GM12878 (cell line): ENCODE measurements around the gene MIPOL1. TPM values are rescaled to one million over a fixed set of nuclear protein-coding genes. Genes with fewer than 3 reads are reported as not detected.

Source experiments
- ATAC-seq: fragments of 200-7000 bp; cut with Tn5 transposase; 3 replicates; pipeline ENCODE4 v1.9.1; 2020; ENCODE audit warnings: mild to moderate bottlenecking, moderate library complexity
- BruUV-seq: library from RNA; stranded (reverse); fragments of 400-500 nt; replicated peaks from 2 replicates; lab custom pipeline; 2021; lab: Mats Ljungman, UMichigan
- CTCF ChIA-PET: fragments of 300-600 bp; sonication (Branson Sonifier 250); formaldehyde crosslinking; extraction: SDS; loops from one replicate; lab custom pipeline; 2021; ENCODE audit warnings: inconsistent platforms; lab: Yijun Ruan, JAX
- POLR2A ChIA-PET: fragments of 350-600 bp; formaldehyde crosslinking; extraction: SDS; loops from one replicate; lab custom pipeline; 2021; ENCODE audit warnings: inconsistent platforms; lab: Charles Lee
- RAD21 ChIA-PET: fragments of 300-600 bp; sonication (Branson Sonifier 250); formaldehyde crosslinking; loops from one replicate; lab custom pipeline; 2023; ENCODE audit warnings: antibody characterized with exemption; ENCODE audit not compliant: unreplicated experiment; lab: Charles Lee
- SMC1A ChIA-PET: fragments of 300-600 bp; sonication (Branson Sonifier 250); formaldehyde crosslinking; loops from one replicate; lab custom pipeline; 2023; ENCODE audit not compliant: unreplicated experiment, uncharacterized antibody; lab: Charles Lee
- DNase-seq: peaks from one replicate; pipeline ENCODE4 v3.0.0-alpha.2; 2011; ENCODE audit warnings: low read depth, low spot score
- FAIRE-seq: peaks from 3 replicates; lab custom pipeline; 2011; peaks lifted over from hg19 to GRCh38; lab: Jason Lieb, UNC
- H2AFZ ChIP-seq: 2 replicates; pipeline ENCODE4 v1.6.0; 2011; ENCODE audit warnings: low read depth, low read length, control low read depth; ENCODE audit not compliant: control insufficient read depth
- H3K27ac ChIP-seq: 2 replicates; pipeline ENCODE4 v1.5.1; 2011; ENCODE audit warnings: control low read depth; ENCODE audit not compliant: control insufficient read depth, insufficient read depth
- H3K27me3 ChIP-seq, 2 experiments: replicated peaks in 1 of 2; 2 replicates each; pipeline versions ENCODE4 v1.6.0 to v1.6.1; 2011; ENCODE audit warnings: low read length in 1 of 2; ENCODE audit not compliant: control insufficient read depth in 2 of 2, insufficient read depth in 2 of 2
- H3K36me3 ChIP-seq, 2 experiments: 2 replicates each; pipeline ENCODE4 v1.5.1; 2011; ENCODE audit warnings: low read length in 1 of 2; ENCODE audit not compliant: control insufficient read depth in 2 of 2, insufficient read depth in 2 of 2
- H3K4me1 ChIP-seq: 2 replicates; pipeline ENCODE4 v1.6.1; 2011; ENCODE audit warnings: mild to moderate bottlenecking, low read length, moderate library complexity, mixed read lengths; ENCODE audit not compliant: control insufficient read depth, insufficient read depth
- H3K4me2 ChIP-seq: 2 replicates; pipeline ENCODE4 v1.6.0; 2011; ENCODE audit warnings: control low read depth; ENCODE audit not compliant: control insufficient read depth, insufficient read depth
- H3K4me3 ChIP-seq: fragments of 200-600 bp; sonication (generic); 2 replicates; pipeline ENCODE4 v1.5.1; 2016
- H3K79me2 ChIP-seq: 2 replicates; pipeline ENCODE4 v1.6.0; 2011; ENCODE audit warnings: low read length; ENCODE audit not compliant: control insufficient read depth, insufficient read depth
- H3K9ac ChIP-seq: 2 replicates; pipeline ENCODE4 v1.8.0; 2011; ENCODE audit warnings: low read length, control low read depth, mixed read lengths; ENCODE audit not compliant: control insufficient read depth, insufficient read depth
- H3K9me3 ChIP-seq: replicated peaks from 3 replicates; pipeline ENCODE4 v1.5.1; 2011; ENCODE audit warnings: mild to moderate bottlenecking, low read length; ENCODE audit not compliant: control insufficient read depth, insufficient read depth
- H4K20me1 ChIP-seq: 2 replicates; pipeline ENCODE4 v1.6.0; 2011; ENCODE audit not compliant: control insufficient read depth, insufficient read depth
- BMI1 ChIP-seq: fragments of 450-650 bp; IDR thresholded peaks from 2 replicates; pipeline ENCODE4 v1.6.1; 2016; ENCODE audit warnings: mild to moderate bottlenecking, moderate library complexity, borderline replicate concordance
- CUX1 ChIP-seq: IDR thresholded peaks from 2 replicates; pipeline ENCODE4 v1.6.1; 2012; ENCODE audit warnings: improper control_type of control experiment, low read depth, low read length; ENCODE audit not compliant: insufficient replicate concordance
- EED ChIP-seq: sonication (generic); IDR thresholded peaks from 2 replicates; pipeline ENCODE4 v1.6.1; 2016; ENCODE audit warnings: antibody characterized with exemption, low read depth
- EGR1 ChIP-seq, 2 experiments: IDR thresholded peaks; 1 replicate in 1 of 2; 2 replicates in 1 of 2; pipeline ENCODE4 v1.6.1; 2011 to 2012; ENCODE audit warnings: low read depth in 2 of 2, low read length in 2 of 2, borderline replicate concordance in 1 of 2, mild to moderate bottlenecking in 1 of 2, moderate library complexity in 1 of 2
- ELK1 ChIP-seq: IDR thresholded peaks from 2 replicates; pipeline ENCODE4 v1.6.1; 2012; ENCODE audit warnings: low read depth, low read length, improper control_type of control experiment
- FOS ChIP-seq: IDR thresholded peaks from 3 replicates; pipeline ENCODE4 v1.6.1; 2011; ENCODE audit warnings: borderline replicate concordance; ENCODE audit not compliant: insufficient read length; ENCODE audit errors: extremely low read depth
- HDGF ChIP-seq: fragments of 450-650 bp; IDR thresholded peaks from 2 replicates; pipeline ENCODE4 v1.6.1; 2016; ENCODE audit warnings: antibody characterized with exemption
- KDM1A ChIP-seq: fragments of 200-600 bp; sonication (generic); IDR thresholded peaks from 2 replicates; pipeline ENCODE4 v1.6.1; 2016; ENCODE audit warnings: borderline replicate concordance
- MXI1 ChIP-seq: fragments of 150-350 bp; IDR thresholded peaks from 2 replicates; pipeline ENCODE4 v1.6.1; 2011; ENCODE audit warnings: low read depth, mild to moderate bottlenecking, inconsistent platforms, low read length, improper control_type of control experiment
- NBN ChIP-seq: fragments of 450-650 bp; IDR thresholded peaks from 2 replicates; pipeline ENCODE4 v1.6.1; 2016
- NFYB ChIP-seq: IDR thresholded peaks from 2 replicates; pipeline ENCODE4 v1.6.1; 2011; ENCODE audit warnings: low read depth, mild to moderate bottlenecking, low read length, improper control_type of control experiment, moderate library complexity; ENCODE audit not compliant: insufficient read depth
- PAX8 ChIP-seq: fragments of 450-650 bp; IDR thresholded peaks from 2 replicates; pipeline ENCODE4 v1.6.1; 2017; ENCODE audit warnings: mild to moderate bottlenecking, moderate library complexity
- POLR2AphosphoS5 ChIP-seq: IDR thresholded peaks from 2 replicates; pipeline ENCODE4 v1.6.1; 2011; ENCODE audit warnings: mild to moderate bottlenecking, low read length, inconsistent platforms
- SMC3 ChIP-seq: IDR thresholded peaks from 2 replicates; pipeline ENCODE4 v1.6.1; 2011; ENCODE audit warnings: low read length, improper control_type of control experiment, borderline replicate concordance
- SRF ChIP-seq, 2 experiments: IDR thresholded peaks; 2 replicates each; pipeline ENCODE4 v1.6.1; 2011; ENCODE audit warnings: low read depth in 2 of 2, low read length in 2 of 2, mild to moderate bottlenecking in 1 of 2, moderate library complexity in 1 of 2
- STAT1 ChIP-seq: fragments of 450-650 bp; conservative IDR thresholded peaks from 2 replicates; pipeline ENCODE4 v1.6.1; 2014; ENCODE audit warnings: antibody characterized with exemption, mild to moderate bottlenecking
- SUZ12 ChIP-seq: fragments of 200-600 bp; sonication (generic); IDR thresholded peaks from one replicate; pipeline ENCODE4 v1.6.1; 2018; ENCODE audit warnings: antibody characterized with exemption, mild to moderate bottlenecking; ENCODE audit not compliant: unreplicated experiment
- WRNIP1 ChIP-seq: IDR thresholded peaks from 2 replicates; pipeline ENCODE4 v1.6.1; 2011; ENCODE audit warnings: low read depth, low read length, improper control_type of control experiment, borderline replicate concordance
- ZBED1 ChIP-seq: IDR thresholded peaks from 2 replicates; pipeline ENCODE4 v1.6.1; 2016; ENCODE audit warnings: borderline replicate concordance
- WGBS: methylation state at CpG from one replicate; pipeline ENCODE4 v1.1.6; 2016; ENCODE audit warnings: low lambda C conversion rate; ENCODE audit not compliant: insufficient replicate concordance, insufficient coverage; ENCODE audit errors: missing lambda C conversion rate; 5-methylcytosine and 5-hydroxymethylcytosine counted together
- in situ Hi-C: fragments of 300-500 bp; cut with MboI; formaldehyde crosslinking; loops from 9 replicates; pipeline ENCODE4 v1.14.3; 2018; ENCODE audit warnings: mixed read lengths
- intact Hi-C: fragments of 100-400 bp; cut with micrococcal nuclease; formaldehyde crosslinking; loops from one replicate; pipeline ENCODE4 v1.14.2; 2022; ENCODE audit not compliant: unreplicated experiment
- polyA plus RNA-seq, 11 experiments: library from polyadenylated mRNA; depleted of rRNA in 4 of 11; unstranded in 6 of 11; stranded (reverse) in 5 of 11; fragments of >200 nt; fragmentation: Nextera tagmentation in 4 of 11; fragmentation: Illumina TruSeq in 1 of 11; extraction: Ambion mirVana in 4 of 11; extraction: Trizol in 1 of 11; gene quantifications; 1 replicate in 1 of 11; 2 replicates in 10 of 11; pipeline versions ENCODE4 v1.2.1 to v1.2.3, GENCODE V29; 2011 to 2016; ENCODE audit warnings: inconsistent platforms in 2 of 11, missing spikeins in 2 of 11, low read depth in 1 of 11
- total RNA-seq, 4 experiments: library from RNA; depleted of rRNA in 3 of 4; stranded (reverse); fragments of >200 nt in 3 of 4; fragmentation: Illumina TruSeq in 1 of 4; extraction: Trizol in 1 of 4; gene quantifications; 2 replicates each; pipeline versions ENCODE4 v1.2.1 to v1.2.3, GENCODE V29; 2013 to 2021

The MIPOL1 gene
- total and polyA plus RNA-seq, 10 of the 15 experiments (the other 5 are each of a cell fraction or from before 2014, with no cell fraction given) = 0.06 TPM; not detected in 9

GRCh38 chr14:37565550-37565949 is 367.8 kb downstream of the MIPOL1 start (continued):
- no peak for TF ChIP-seq ZBED1
- no peak for TF ChIP-seq NFYB
- no peak for TF ChIP-seq CUX1
- TF ChIP-seq SMC3 = no peak
- TF ChIP-seq SRF (IDR thresholded peaks at IDR 0.05; ENCODE audit: low read depth in 2 of 2, low read length in 2 of 2) = no peak
- TF ChIP-seq BMI1 = no peak
- no peak for TF ChIP-seq SUZ12
- TF ChIP-seq, all 136 proteins: peak for 0

GRCh38 chr14:37566811-37567371 is 369.2 kb downstream of the MIPOL1 start:
- ChIA-PET RAD21 (no interaction called here), SMC1A (no interaction called here), POLR2A (no interaction called here), CTCF (no interaction called here)
- intact Hi-C loops (no loop called here), in situ Hi-C loops (no loop called here)
- no peak overlapping the region for H2AFZ ChIP-seq
- H3K9me3 ChIP-seq = no peaks in the 10 kb centered on the region
- ATAC-seq = no peak
- no peak overlapping the region for H3K9ac ChIP-seq
- no peak for TF ChIP-seq HDGF
- TF ChIP-seq MXI1 = no peak
- TF ChIP-seq NBN = no peak
- no peak for TF ChIP-seq WRNIP1
- TF ChIP-seq PAX8 = no peak
- TF ChIP-seq STAT1 = no peak
- no peak for TF ChIP-seq EED
- no peak for TF ChIP-seq FOS
- TF ChIP-seq KDM1A = no peak
- no peak for TF ChIP-seq ELK1
- no peak for TF ChIP-seq EGR1 (IDR thresholded peaks at IDR 0.05; ENCODE audit: borderline replicate concordance in 1 of 2, low read depth in 2 of 2, low read length in 2 of 2)
- TF ChIP-seq POLR2AphosphoS5 = no peak
- no peaks in the 10 kb centered on the region for H3K36me3 ChIP-seq
- 0% methylated on average over 3 of the region's 3 CpGs for WGBS
- H3K27ac ChIP-seq = no peak overlapping the region
- FAIRE-seq = no peak
- BruUV-seq = no TSS peak
- no peaks in the 10 kb centered on the region for H3K79me2 ChIP-seq
- H3K4me3 ChIP-seq = no peak overlapping the region
- no peaks in the 10 kb centered on the region for H3K27me3 ChIP-seq
- DNase-seq = no peak
- H3K4me2 ChIP-seq = no peak overlapping the region
- no peaks in the 10 kb centered on the region for H4K20me1 ChIP-seq
- no peaks in the 10 kb centered on the region for H3K4me1 ChIP-seq
